HepG2 (cell line): Measurements from ENCODE around the gene TTC6. TPM values are rescaled to one million over a fixed set of nuclear protein-coding genes. Genes with fewer than 3 reads are reported as not detected.
A peak's percentile ranks its signal among the peaks of the same experiment; 100 is the strongest.

Experiments used
- ATAC-seq: fragments of 200-7000 bp; cut with Tn5 transposase; 3 replicates; pipeline ENCODE4 v1.9.1; 2020; ENCODE audit warnings: mild to moderate bottlenecking, moderate library complexity
- BruUV-seq: library from RNA; stranded (reverse); fragments of 400-500 nt; replicated peaks from 2 replicates; lab custom pipeline; 2021; lab: Mats Ljungman, UMichigan
- CTCF ChIA-PET: fragments of 300-600 bp; formaldehyde crosslinking; extraction: SDS; loops from one replicate; lab custom pipeline; 2021; ENCODE audit warnings: low total read pairs, inconsistent platforms, low intra/inter-chr PET ratio; lab: Yijun Ruan, JAX
- POLR2A ChIA-PET: fragments of 350-600 bp; sonication (Branson Sonifier 250); formaldehyde crosslinking; loops from one replicate; lab custom pipeline; 2020; ENCODE audit warnings: antibody characterized with exemption, inconsistent platforms; lab: Yijun Ruan, JAX
- DNase-seq: peaks from one replicate; pipeline ENCODE4 v3.0.0-alpha.2; 2015; ENCODE audit warnings: low spot score
- FAIRE-seq: peaks from 3 replicates; lab custom pipeline; 2011; peaks lifted over from hg19 to GRCh38; lab: Jason Lieb, UNC
- H2AFZ ChIP-seq: one replicate; pipeline ENCODE4 v1.6.1; 2011; ENCODE audit warnings: low read length, inconsistent platforms
- H3K27ac ChIP-seq: fragments of 300-600 bp; 3 replicates; pipeline ENCODE4 v1.8.0; 2011; ENCODE audit warnings: mixed run types, mild to moderate bottlenecking, mixed read lengths, low read length, inconsistent platforms; ENCODE audit not compliant: insufficient read depth; ENCODE audit errors: extremely low read length
- H3K27me3 ChIP-seq, 2 experiments: fragments of 200-600 bp in 1 of 2; 2 replicates in 1 of 2; 3 replicates in 1 of 2; pipeline versions ENCODE4 v1.6.0 to v1.8.0; 2011; ENCODE audit warnings: low read length in 2 of 2, mild to moderate bottlenecking in 2 of 2, moderate library complexity in 2 of 2, inconsistent platforms in 1 of 2; ENCODE audit not compliant: insufficient read depth in 2 of 2, control insufficient read depth in 1 of 2
- H3K36me3 ChIP-seq, 2 experiments: fragments of 200-600 bp in 1 of 2; replicated peaks in 1 of 2; 2 replicates in 1 of 2; 3 replicates in 1 of 2; pipeline versions ENCODE4 v1.5.1 to v1.8.0; 2011; ENCODE audit warnings: low read length in 2 of 2, inconsistent platforms in 1 of 2; ENCODE audit not compliant: insufficient read depth in 2 of 2, control insufficient read depth in 1 of 2
- H3K4me1 ChIP-seq: 2 replicates; pipeline ENCODE4 v1.5.1; 2012; ENCODE audit warnings: low read length, inconsistent platforms; ENCODE audit not compliant: insufficient read depth
- H3K4me2 ChIP-seq: 2 replicates; pipeline ENCODE4 v1.6.0; 2011; ENCODE audit warnings: low read depth, low read length, inconsistent platforms
- H3K4me3 ChIP-seq, 3 experiments: fragments of 200-600 bp in 1 of 3; sonication (generic), shearing (Covaris generic) in 1 of 3; replicated peaks in 1 of 3; 2 replicates each; pipeline ENCODE4 v1.5.1; 2011 to 2016; ENCODE audit warnings: low read length in 3 of 3, inconsistent platforms in 2 of 3, low read depth in 2 of 3, mild to moderate bottlenecking in 2 of 3, control low read depth in 1 of 3, mixed read lengths in 1 of 3; ENCODE audit not compliant: insufficient read depth in 1 of 3
- H3K79me2 ChIP-seq: one replicate; pipeline ENCODE4 v1.6.1; 2011; ENCODE audit warnings: low read length, inconsistent platforms; ENCODE audit not compliant: insufficient read depth
- H3K9ac ChIP-seq: 2 replicates; pipeline ENCODE4 v1.6.0; 2011; ENCODE audit warnings: mild to moderate bottlenecking, low read depth, low read length, inconsistent platforms; ENCODE audit not compliant: insufficient read depth
- H3K9me3 ChIP-seq: 2 replicates; pipeline ENCODE4 v1.5.1; 2012; ENCODE audit warnings: mild to moderate bottlenecking, low read length
- H4K20me1 ChIP-seq: 2 replicates; pipeline ENCODE4 v1.6.0; 2011; ENCODE audit warnings: inconsistent platforms, mild to moderate bottlenecking, low read length, moderate library complexity; ENCODE audit not compliant: insufficient read depth
- ARNTL ChIP-seq: sonication (generic); formaldehyde crosslinking; IDR thresholded peaks from 2 replicates; pipeline ENCODE4 v1.4.0; 2020; ENCODE audit warnings: mild to moderate bottlenecking, missing genetic modification reagents
- GTF3A ChIP-seq: sonication (generic); formaldehyde crosslinking; conservative IDR thresholded peaks from 2 replicates; pipeline ENCODE4 v1.4.0; 2020; ENCODE audit warnings: mild to moderate bottlenecking, missing genetic modification reagents
- HOXA7 ChIP-seq: sonication (generic); formaldehyde crosslinking; IDR thresholded peaks from 2 replicates; pipeline ENCODE4 v1.8.1; 2022; ENCODE audit warnings: mild to moderate bottlenecking, missing genetic modification reagents, moderate library complexity
- IKZF1 ChIP-seq: fragments of 450-650 bp; IDR thresholded peaks from 2 replicates; pipeline ENCODE4 v1.7.1; 2016
- MTF2 ChIP-seq: sonication (generic); formaldehyde crosslinking; IDR thresholded peaks from 2 replicates; pipeline ENCODE4 v1.5.0; 2020; ENCODE audit warnings: missing genetic modification reagents, borderline replicate concordance
- PRMT3 ChIP-seq: sonication (generic); formaldehyde crosslinking; IDR thresholded peaks from 2 replicates; pipeline ENCODE4 v1.8.1; 2022; ENCODE audit warnings: low read depth, mild to moderate bottlenecking, moderate library complexity, missing genetic modification reagents, borderline replicate concordance
- SAP130 ChIP-seq: IDR thresholded peaks from 2 replicates; pipeline ENCODE4 v1.6.1; 2016; ENCODE audit warnings: low read depth
- SCMH1 ChIP-seq: sonication (generic); formaldehyde crosslinking; IDR thresholded peaks from 2 replicates; pipeline ENCODE4 v1.9.0; 2021; ENCODE audit warnings: missing genetic modification reagents, mild to moderate bottlenecking, borderline replicate concordance
- TBL1XR1 ChIP-seq: fragments of 150-350 bp; IDR thresholded peaks from 2 replicates; pipeline ENCODE4 v1.6.1; 2014; ENCODE audit warnings: borderline replicate concordance, low read length; ENCODE audit not compliant: partially characterized antibody
- XRCC5 ChIP-seq: fragments of 200-400 bp; formaldehyde crosslinking; optimal IDR thresholded peaks from 2 replicates; pipeline ENCODE3; 2017; ENCODE audit warnings: mild to moderate bottlenecking, low read length
- ZBTB3 ChIP-seq: sonication (generic); formaldehyde crosslinking; IDR thresholded peaks from 2 replicates; pipeline ENCODE4 v1.4.0; 2020; ENCODE audit warnings: low read depth, mild to moderate bottlenecking, moderate library complexity, missing genetic modification reagents, borderline replicate concordance
- ZFP36L1 ChIP-seq: sonication (generic); formaldehyde crosslinking; IDR thresholded peaks from 2 replicates; pipeline ENCODE4 v1.8.0; 2022; ENCODE audit warnings: mild to moderate bottlenecking, missing genetic modification reagents, moderate library complexity
- ZFP41 ChIP-seq: sonication (generic); formaldehyde crosslinking; IDR thresholded peaks from 2 replicates; pipeline ENCODE4 v1.4.0; 2020; ENCODE audit warnings: mild to moderate bottlenecking, missing genetic modification reagents, borderline replicate concordance
- ZFP90 ChIP-seq: sonication (generic); formaldehyde crosslinking; IDR thresholded peaks from 2 replicates; pipeline ENCODE4 v1.8.0; 2022; ENCODE audit warnings: missing genetic modification reagents, mild to moderate bottlenecking, inconsistent platforms, borderline replicate concordance
- ZNF333 ChIP-seq: sonication (generic); formaldehyde crosslinking; IDR thresholded peaks from 2 replicates; pipeline ENCODE4 v1.4.0; 2020; ENCODE audit warnings: mild to moderate bottlenecking, missing genetic modification reagents, borderline replicate concordance
- ZNF460 ChIP-seq: sonication (generic); formaldehyde crosslinking; IDR thresholded peaks from 2 replicates; pipeline ENCODE4 v1.5.1; 2020; ENCODE audit warnings: missing genetic modification reagents, mild to moderate bottlenecking, borderline replicate concordance
- WGBS: methylation state at CpG from one replicate; pipeline ENCODE4 v1.1.6; 2017; ENCODE audit warnings: low lambda C conversion rate; 5-methylcytosine and 5-hydroxymethylcytosine counted together
- in situ Hi-C: cut with HindIII; loops from 2 replicates; pipeline ENCODE4 v1.10.0; 2017; ENCODE audit warnings: low pct_unique_long_range_greater_than_20kb; ENCODE audit not compliant: extremely low pct_ligation_motif_present
- intact Hi-C: fragments of 100-400 bp; cut with micrococcal nuclease; formaldehyde crosslinking; loops from one replicate; pipeline ENCODE4 v1.10.0; 2022; ENCODE audit not compliant: unreplicated experiment
- polyA plus RNA-seq, 8 experiments: library from polyadenylated mRNA; depleted of rRNA in 3 of 8; stranded (reverse) in 7 of 8; unstranded in 1 of 8; fragments of >200 nt; fragmentation: Illumina TruSeq in 4 of 8; extraction: Trizol in 4 of 8; gene quantifications; 2 replicates each; pipeline versions ENCODE4 v1.2.1 to v1.2.3, GENCODE V29; 2011 to 2016; ENCODE audit warnings: low read depth in 4 of 8, missing spikeins in 1 of 8, mixed read lengths in 1 of 8; ENCODE audit not compliant: insufficient read depth in 1 of 8
- total RNA-seq, 5 experiments: library from RNA; depleted of rRNA; stranded (reverse); fragments of >200 nt; fragmentation: Illumina TruSeq; extraction: Trizol; gene quantifications; 2 replicates each; pipeline ENCODE4 v1.2.3, GENCODE V29; 2016; ENCODE audit warnings: low read depth in 1 of 5
- TF ChIP-seq, protein P1 (sequence below), 2 experiments: fragments of 450-650 bp in 1 of 2; sonication (generic) in 1 of 2; formaldehyde crosslinking; IDR thresholded peaks; 2 replicates each; pipeline versions ENCODE4 v1.5.0 to v1.8.0; 2020 to 2022; ENCODE audit warnings: mild to moderate bottlenecking in 1 of 2, missing genetic modification reagents in 1 of 2
- TF ChIP-seq, protein P2 (sequence below): sonication (generic); formaldehyde crosslinking; IDR thresholded peaks from 2 replicates; pipeline ENCODE4 v1.4.0; 2020; ENCODE audit warnings: mild to moderate bottlenecking, low read depth, missing genetic modification reagents
- TF ChIP-seq, protein P3 (sequence below): sonication (generic); formaldehyde crosslinking; IDR thresholded peaks from 2 replicates; pipeline ENCODE4 v1.8.1; 2023; ENCODE audit warnings: mild to moderate bottlenecking, missing genetic modification reagents, borderline replicate concordance

TTC6 gene
- total and polyA plus RNA-seq, 2 of the 13 experiments (the other 11 are each of a cell fraction or from before 2014, with no cell fraction given) = 9.3 to 27.4 TPM

DNA sequence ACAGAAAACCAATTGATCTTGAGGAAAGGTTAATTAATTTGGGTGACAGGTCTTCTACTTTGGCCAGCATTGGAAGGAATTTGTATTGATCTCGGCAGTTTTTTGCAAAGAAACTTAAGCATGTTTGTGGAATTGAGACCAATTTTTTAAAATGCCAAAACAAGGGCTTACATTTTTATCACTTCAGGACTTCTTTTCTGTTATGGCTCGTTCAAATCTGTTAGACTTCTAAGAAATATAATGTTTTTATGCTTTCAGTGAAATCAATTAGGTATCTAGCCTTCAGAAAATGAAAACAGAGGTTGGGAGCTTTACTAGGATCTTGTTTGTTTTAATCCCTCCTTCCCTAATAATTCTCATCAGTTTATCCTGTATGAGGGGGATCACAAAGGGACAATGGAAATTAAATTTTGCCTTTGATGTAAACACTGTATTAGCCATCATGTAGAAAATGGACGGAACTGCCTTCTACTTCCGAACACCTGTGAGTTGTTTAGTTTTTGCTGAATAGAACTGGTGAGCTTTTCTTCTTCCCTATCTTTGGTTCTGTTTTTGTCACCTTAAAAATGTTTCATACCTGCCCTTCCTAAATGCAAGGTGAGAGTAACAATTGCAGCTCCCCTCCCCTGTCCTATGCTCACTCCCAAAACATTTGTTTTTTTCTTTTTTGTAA is 8.2 kb upstream of the TTC6 start:
- H3K79me2 ChIP-seq = peaks cover 38% of the 10 kb centered on the region
- peak overlapping the region; percentile 84 for H3K4me2 ChIP-seq
- H3K27ac ChIP-seq = peak overlapping the region; percentile 89
- H3K4me1 ChIP-seq = peaks cover 51% of the 10 kb centered on the region
- BruUV-seq = no TSS peak
- WGBS = 58% methylated on average over 4 of the region's 4 CpGs
- peaks cover 7 to 11% of the 10 kb centered on the region in 2 experiments for H3K36me3 ChIP-seq
- H3K4me3 ChIP-seq = peak overlapping the region; percentile 64 to 91 (median 72)
- peak overlapping the region; percentile 89 for H2AFZ ChIP-seq
- in situ Hi-C loops (no loop called here), intact Hi-C loops (loop anchor here (2.0 to 5.0 kb wide), 2 partner anchors 40 to 245 kb away; no protein-coding TSS in a partner anchor)
- H3K9me3 ChIP-seq = no peaks in the 10 kb centered on the region
- no peak for ATAC-seq
- FAIRE-seq = no peak
- H4K20me1 ChIP-seq = no peaks in the 10 kb centered on the region
- DNase-seq = no peak
- POLR2A ChIA-PET = interaction anchor here (0.9 to 4.2 kb wide), 21 partner anchors 9 to 1583 kb away, joined by 3 to 35 read pairs (median 9); partner anchors contain the start of genes FOXA1, TRAPPC6B and TTC6
- H3K27me3 ChIP-seq = no peaks in the 10 kb centered on the region; a peak in 1 of 5 replicates
- CTCF ChIA-PET = no interaction called here
- peak overlapping the region; percentile 88 for H3K9ac ChIP-seq
- TF ChIP-seq ARNTL (CRISPR knock-in tag) = peak; percentile 38; the same call in 1 of the 2 replicates
- 0 out of 2 replicates have a peak, but pooled peaks have one; percentile 28 for TF ChIP-seq ZFP36L1 (CRISPR knock-in tag)
- no peak for TF ChIP-seq ZNF333
- no peak for TF ChIP-seq ZNF460
- TF ChIP-seq SCMH1 = no peak
- no peak for TF ChIP-seq HOXA7
- no peak for TF ChIP-seq ZFP90 (CRISPR knock-in tag)
- TF ChIP-seq, protein P1, sequence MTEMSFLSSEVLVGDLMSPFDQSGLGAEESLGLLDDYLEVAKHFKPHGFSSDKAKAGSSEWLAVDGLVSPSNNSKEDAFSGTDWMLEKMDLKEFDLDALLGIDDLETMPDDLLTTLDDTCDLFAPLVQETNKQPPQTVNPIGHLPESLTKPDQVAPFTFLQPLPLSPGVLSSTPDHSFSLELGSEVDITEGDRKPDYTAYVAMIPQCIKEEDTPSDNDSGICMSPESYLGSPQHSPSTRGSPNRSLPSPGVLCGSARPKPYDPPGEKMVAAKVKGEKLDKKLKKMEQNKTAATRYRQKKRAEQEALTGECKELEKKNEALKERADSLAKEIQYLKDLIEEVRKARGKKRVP (CRISPR knock-in tag; IDR thresholded peaks at IDR 0.05) = no peak
- no peak for TF ChIP-seq TBL1XR1
- no peak for TF ChIP-seq XRCC5
- no peak for TF ChIP-seq ZFP41
- TF ChIP-seq SAP130 (CRISPR knock-in tag) = 0 out of 2 replicates have a peak, but pooled peaks have one; percentile 7
- TF ChIP-seq IKZF1 = no peak
- TF ChIP-seq MTF2 (CRISPR knock-in tag) = no peak
- peak; percentile 42; the same call in 1 of the 2 replicates for TF ChIP-seq ZBTB3 (CRISPR knock-in tag)
- TF ChIP-seq, protein P2, sequence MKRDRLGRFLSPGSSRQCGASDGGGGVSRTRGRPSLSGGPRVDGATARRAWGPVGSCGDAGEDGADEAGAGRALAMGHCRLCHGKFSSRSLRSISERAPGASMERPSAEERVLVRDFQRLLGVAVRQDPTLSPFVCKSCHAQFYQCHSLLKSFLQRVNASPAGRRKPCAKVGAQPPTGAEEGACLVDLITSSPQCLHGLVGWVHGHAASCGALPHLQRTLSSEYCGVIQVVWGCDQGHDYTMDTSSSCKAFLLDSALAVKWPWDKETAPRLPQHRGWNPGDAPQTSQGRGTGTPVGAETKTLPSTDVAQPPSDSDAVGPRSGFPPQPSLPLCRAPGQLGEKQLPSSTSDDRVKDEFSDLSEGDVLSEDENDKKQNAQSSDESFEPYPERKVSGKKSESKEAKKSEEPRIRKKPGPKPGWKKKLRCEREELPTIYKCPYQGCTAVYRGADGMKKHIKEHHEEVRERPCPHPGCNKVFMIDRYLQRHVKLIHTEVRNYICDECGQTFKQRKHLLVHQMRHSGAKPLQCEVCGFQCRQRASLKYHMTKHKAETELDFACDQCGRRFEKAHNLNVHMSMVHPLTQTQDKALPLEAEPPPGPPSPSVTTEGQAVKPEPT (CRISPR knock-in tag) = no peak
- 0 out of 2 replicates have a peak, but pooled peaks have one; percentile 35 for TF ChIP-seq GTF3A
- no peak for TF ChIP-seq PRMT3 (CRISPR knock-in tag)
- TF ChIP-seq, protein P3, sequence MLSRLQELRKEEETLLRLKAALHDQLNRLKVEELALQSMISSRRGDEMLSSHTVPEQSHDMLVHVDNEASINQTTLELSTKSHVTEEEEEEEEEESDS = no peak
